Skin epidermis (tissue), 12 donors: ENCODE results near the gene SVIL.

ENCODE experiments used
- H3K27ac ChIP-seq, 21 experiments: fragments of 200-600 bp; sonication (generic) in 11 of 21; one replicate each; pipeline ENCODE4 v1.5.0; 2020; ENCODE audit warnings: mild to moderate bottlenecking in 3 of 21, inconsistent platforms in 2 of 21, moderate library complexity in 2 of 21
- H3K4me3 ChIP-seq, 7 experiments: fragments of 200-600 bp; sonication (generic) in 2 of 7; one replicate each; pipeline ENCODE4 v1.5.0; 2020; ENCODE audit warnings: inconsistent platforms in 2 of 7, mild to moderate bottlenecking in 2 of 7, moderate library complexity in 1 of 7

SVIL gene

GRCh38 chr10:29634764-29635625, at the start of gene SVIL:
Gene SVIL, minus strand, starts transcription at chr10:29634971. Its CDS starts 79,913 bp downstream, at chr10:29555058.
- Histone ChIP-seq H3K4me3 (peak within 1 kb of the TSS in 3 of 7 experiments; percentile 5 to 14 (median 13)), H3K27ac (peak within 1 kb of the TSS in 20 of 21 experiments; percentile 45 to 95 (median 84))

GRCh38 chr10:29681676-29682448, 47.1 kb upstream of the SVIL start:
- Histone ChIP-seq H3K27ac (peak overlapping the region in 10 of 21 experiments; percentile 20 to 78 (median 37)), H3K4me3 (no peak overlapping the region)

GRCh38 chr10:29680091-29680490, 45.3 kb upstream of the SVIL start:
- peak overlapping the region in 2 of 21 experiments; percentile 75 to 78 for H3K27ac ChIP-seq
- H3K4me3 ChIP-seq = no peak overlapping the region

- H3K27ac ChIP-seq = no peak overlapping the region
- H3K4me3 ChIP-seq = no peak overlapping the region
Measured at GRCh38 chr10:29676732-29677131, 42.0 kb upstream of the SVIL start.

DNA sequence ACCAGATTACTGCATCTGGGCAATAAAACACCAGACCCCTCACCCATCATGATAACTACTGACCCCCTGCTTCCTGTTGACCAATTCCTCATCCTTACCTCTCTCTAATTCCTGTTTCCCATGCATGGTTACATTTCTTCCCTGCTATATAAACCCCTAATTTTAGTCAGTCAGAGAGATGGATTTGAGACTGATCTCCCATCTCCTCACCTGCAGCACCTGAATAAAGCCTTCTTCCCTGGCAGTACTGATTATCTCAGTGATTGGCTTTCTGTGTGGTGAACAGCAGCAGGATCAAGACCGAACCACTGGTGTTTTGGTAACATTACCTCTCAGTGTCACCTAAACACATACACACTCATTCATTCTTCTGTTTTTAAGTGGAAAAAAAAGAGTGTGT, 41.2 kb upstream of the SVIL start:
- no peak overlapping the region for H3K4me3 ChIP-seq

DNA sequence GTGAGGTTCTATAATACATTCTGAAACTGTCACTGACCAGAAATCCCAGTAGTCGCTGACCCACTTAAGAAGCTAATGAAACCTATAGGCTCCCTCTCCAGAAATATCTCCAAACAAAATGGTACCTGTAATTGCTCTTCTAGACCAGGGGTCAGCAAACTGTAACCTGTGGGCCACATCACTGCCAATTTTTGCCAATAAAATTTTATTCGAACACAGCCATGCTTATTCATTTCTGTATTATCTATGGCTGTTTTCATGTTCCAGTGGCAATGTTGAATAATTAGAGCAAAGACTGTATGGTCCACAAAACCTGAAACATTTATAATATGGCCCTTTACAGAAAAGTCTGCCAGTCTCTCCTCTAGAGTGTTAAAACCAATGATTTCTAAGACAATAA, 37.2 kb upstream of the SVIL start:
- H3K4me3 ChIP-seq = no peak overlapping the region
- H3K27ac ChIP-seq = no peak overlapping the region

More for the DNA sequence above, 41.2 kb upstream of the SVIL start:
- no peak overlapping the region for H3K27ac ChIP-seq

GRCh38 chr10:29671228-29671780, 36.5 kb upstream of the SVIL start:
- peak overlapping the region in 1 of 21 experiments; percentile 10 for H3K27ac ChIP-seq
- H3K4me3 ChIP-seq = no peak overlapping the region

GRCh38 chr10:29670761-29671160, 36.0 kb upstream of the SVIL start:
- Histone ChIP-seq H3K27ac (no peak overlapping the region), H3K4me3 (no peak overlapping the region)

DNA sequence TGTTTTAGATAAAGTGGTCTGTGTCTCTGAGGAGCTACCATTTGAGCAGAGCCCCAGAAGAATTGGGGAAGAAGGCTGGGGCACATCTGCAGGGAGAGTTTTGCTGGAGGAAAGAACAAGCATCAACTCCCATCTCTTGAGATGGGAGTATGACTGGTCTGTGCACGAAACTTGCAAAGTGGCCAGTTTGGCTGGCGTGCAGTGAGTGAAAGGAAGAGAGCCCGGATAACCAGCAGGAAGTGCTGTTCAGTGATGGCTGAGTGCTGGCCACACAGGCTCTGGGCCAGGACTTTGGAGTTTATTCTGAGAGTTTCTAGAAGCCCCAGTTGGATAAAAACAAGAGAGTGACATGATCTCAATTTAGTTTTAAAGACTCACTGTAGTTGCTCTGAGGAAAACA, 34.4 kb upstream of the SVIL start:
- no peak overlapping the region for H3K4me3 ChIP-seq
- no peak overlapping the region for H3K27ac ChIP-seq

- no peak overlapping the region for H3K27ac ChIP-seq
- H3K4me3 ChIP-seq = no peak overlapping the region
Measured at GRCh38 chr10:29668628-29669027, 33.9 kb upstream of the SVIL start.

- no peak overlapping the region for H3K4me3 ChIP-seq
- no peak overlapping the region for H3K27ac ChIP-seq
Measured at GRCh38 chr10:29667191-29667590, 32.4 kb upstream of the SVIL start.

DNA sequence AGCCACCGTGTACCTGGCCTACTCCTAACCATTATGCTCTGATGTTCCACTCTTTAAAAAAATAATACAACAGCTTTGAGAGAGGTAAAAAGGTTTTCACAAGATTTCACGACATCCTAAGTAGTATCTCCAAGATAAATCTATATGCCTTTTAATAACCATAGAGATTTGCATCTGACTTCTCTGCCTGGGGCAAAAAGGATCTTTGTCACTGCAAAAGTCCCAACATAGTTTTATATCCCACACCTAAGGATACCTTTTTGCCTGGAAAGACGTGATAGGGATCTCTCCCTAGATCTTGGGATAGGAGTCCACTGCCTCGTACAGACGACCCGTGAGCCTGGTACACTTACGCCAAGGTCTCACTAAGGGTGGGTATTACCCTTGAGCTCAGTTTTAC, 31.4 kb upstream of the SVIL start:
- Histone ChIP-seq H3K4me3 (no peak overlapping the region), H3K27ac (no peak overlapping the region)

GRCh38 chr10:29663718-29664117, 28.9 kb upstream of the SVIL start:
- no peak overlapping the region for H3K27ac ChIP-seq

DNA sequence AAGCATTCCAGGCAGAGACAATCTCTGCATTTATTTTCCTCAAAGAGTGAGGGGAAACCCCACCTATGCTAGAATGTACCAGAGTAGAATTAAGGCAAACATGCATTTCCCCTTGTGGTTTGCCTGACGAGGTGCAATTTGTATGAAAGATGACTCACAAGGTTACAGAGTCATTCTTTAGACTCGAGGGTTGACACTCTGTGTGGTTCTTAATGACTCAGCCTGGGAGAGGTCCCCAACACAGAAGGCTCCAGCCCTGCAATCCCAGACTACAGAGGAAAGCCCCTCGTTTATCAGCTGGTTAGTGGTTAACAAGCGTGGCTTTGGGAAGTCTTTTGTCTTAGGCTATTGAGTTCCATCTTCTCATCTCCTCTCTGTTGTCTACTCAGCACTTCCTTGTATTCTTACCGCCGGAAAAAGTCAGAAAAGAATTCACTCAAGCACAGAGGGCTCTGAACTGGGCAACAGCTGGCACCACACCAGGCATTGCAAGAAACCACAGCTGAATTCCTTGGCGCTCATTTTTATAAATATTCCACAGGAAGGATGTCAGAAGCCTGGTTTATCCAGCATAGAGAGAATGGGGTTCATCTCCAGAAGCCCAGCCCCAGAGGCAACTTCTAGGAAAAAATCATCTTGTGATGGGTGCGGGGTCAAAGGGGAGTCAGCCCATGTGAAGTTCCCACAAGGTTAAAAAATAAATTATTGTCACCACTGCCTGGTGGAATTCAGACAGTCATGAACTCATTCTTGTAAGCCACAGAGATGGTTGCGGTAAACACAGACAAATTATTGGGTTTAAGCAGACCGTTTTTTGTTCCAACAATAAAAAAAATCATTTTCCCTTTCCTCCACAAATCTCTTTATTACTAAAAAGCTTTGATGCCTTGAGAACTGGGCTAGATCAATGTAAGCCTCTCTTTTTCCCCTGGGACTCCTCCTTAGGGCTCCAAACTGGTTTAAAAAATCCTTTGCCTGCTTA, 24.5 kb upstream of the SVIL start:
- H3K27ac ChIP-seq = peak overlapping the region in 20 of 21 experiments; percentile 9 to 82 (median 54)

More at GRCh38 chr10:29663718-29664117, 28.9 kb upstream of the SVIL start:
- H3K4me3 ChIP-seq = no peak overlapping the region

GRCh38 chr10:29657719-29658274, 23.0 kb upstream of the SVIL start:
- Histone ChIP-seq H3K4me3 (no peak overlapping the region), H3K27ac (peak overlapping the region in 2 of 21 experiments; percentile 14 to 82)

More for the DNA sequence above, 24.5 kb upstream of the SVIL start:
- no peak overlapping the region for H3K4me3 ChIP-seq

GRCh38 chr10:29656451-29656992, 21.8 kb upstream of the SVIL start:
- no peak overlapping the region for H3K27ac ChIP-seq
- no peak overlapping the region for H3K4me3 ChIP-seq

DNA sequence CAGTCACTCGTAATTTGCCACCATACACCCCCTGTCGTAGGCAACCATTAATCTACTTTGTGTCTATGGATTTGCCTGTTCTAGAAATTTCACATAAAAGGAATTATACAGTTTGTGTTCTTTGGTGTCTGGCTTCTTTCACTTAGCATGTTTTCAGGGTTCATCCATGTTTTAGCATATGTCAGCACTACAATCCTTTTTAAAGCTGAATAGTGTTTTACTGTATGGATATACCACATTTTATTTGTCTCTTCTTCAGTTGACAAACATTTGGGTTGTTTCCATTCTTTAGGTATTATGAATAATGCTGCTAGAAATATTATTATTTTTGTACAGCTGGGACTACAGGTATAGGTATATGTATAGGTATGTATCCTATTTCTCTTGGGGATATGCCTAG, 17.4 kb upstream of the SVIL start:
- Histone ChIP-seq H3K27ac (no peak overlapping the region), H3K4me3 (no peak overlapping the region)

GRCh38 chr10:29651767-29652166, 17.0 kb upstream of the SVIL start:
- no peak overlapping the region for H3K27ac ChIP-seq
- no peak overlapping the region for H3K4me3 ChIP-seq

GRCh38 chr10:29650552-29650944, 15.8 kb upstream of the SVIL start:
- H3K27ac ChIP-seq = peak overlapping the region in 1 of 21 experiments; percentile 11

More at GRCh38 chr10:29650552-29650944, 15.8 kb upstream of the SVIL start:
- H3K4me3 ChIP-seq = no peak overlapping the region
